HEK293 (cell line): ENCODE measurements around the gene ASCL5.

Experiments
- CTCF ChIA-PET: fragments of 350-600 bp; formaldehyde crosslinking; extraction: SDS; loops from one replicate; lab custom pipeline; 2021; ENCODE audit warnings: antibody characterized with exemption; lab: Yijun Ruan, JAX
- POLR2A ChIA-PET: fragments of 300-600 bp; formaldehyde crosslinking; extraction: SDS; loops from one replicate; lab custom pipeline; 2020; ENCODE audit warnings: antibody characterized with exemption, inconsistent platforms; lab: Yijun Ruan, JAX
- H3K27ac ChIP-seq: fragments of 200-500 bp; sonication (Bioruptor generic); 2 replicates; pipeline ENCODE4 v1.5.1; 2014; ENCODE audit warnings: low read depth, low read length, control low read depth, inconsistent platforms; ENCODE audit errors: extremely low read depth
- H3K36me3 ChIP-seq, 2 experiments: fragments of 200-500 bp in 1 of 2; sonication (Bioruptor generic) in 1 of 2; 1 replicate in 1 of 2; 2 replicates in 1 of 2; pipeline ENCODE4 v1.5.1; 2014 to 2017; ENCODE audit warnings: inconsistent platforms in 2 of 2, low read length in 2 of 2; ENCODE audit not compliant: control insufficient read depth in 2 of 2, insufficient read depth in 1 of 2
- H3K4me1 ChIP-seq: fragments of 200-500 bp; sonication (Bioruptor generic); 2 replicates; pipeline ENCODE4 v1.5.1; 2014; ENCODE audit warnings: mild to moderate bottlenecking, low read length, inconsistent platforms; ENCODE audit not compliant: control insufficient read depth, insufficient read depth
- H3K4me3 ChIP-seq: 2 replicates; pipeline ENCODE4 v1.5.1; 2011; ENCODE audit warnings: low read depth, mild to moderate bottlenecking, control low read depth, low read length, moderate library complexity
- H3K9me3 ChIP-seq: fragments of 200-500 bp; sonication (Bioruptor generic); 2 replicates; pipeline ENCODE4 v1.5.1; 2014; ENCODE audit warnings: low read depth, low read length, inconsistent platforms; ENCODE audit not compliant: control insufficient read depth, insufficient read depth
- GLIS1 ChIP-seq: fragments of 450-650 bp; formaldehyde crosslinking; IDR thresholded peaks from 2 replicates; pipeline ENCODE4 v1.5.1; 2016; ENCODE audit warnings: missing biosample characterization, missing genetic modification characterization
- HOXA7 ChIP-seq: sonication (generic); formaldehyde crosslinking; IDR thresholded peaks from 2 replicates; pipeline ENCODE4 v1.8.1; 2022; ENCODE audit warnings: missing genetic modification reagents, borderline replicate concordance
- KLF1 ChIP-seq: fragments of 450-650 bp; formaldehyde crosslinking; IDR thresholded peaks from 2 replicates; pipeline ENCODE4 v1.5.1; 2016; ENCODE audit warnings: missing biosample characterization, missing genetic modification characterization
- PRDM1 ChIP-seq: fragments of 450-650 bp; formaldehyde crosslinking; IDR thresholded peaks from 2 replicates; pipeline ENCODE4; 2016; ENCODE audit warnings: missing biosample characterization, missing genetic modification characterization
- SCRT2 ChIP-seq: fragments of 450-650 bp; formaldehyde crosslinking; IDR thresholded peaks from 2 replicates; pipeline ENCODE4 v1.5.1; 2016; ENCODE audit warnings: missing biosample characterization, missing genetic modification characterization
- SETDB1 ChIP-seq: IDR thresholded peaks from one replicate; pipeline ENCODE4 v1.6.1; 2017; ENCODE audit warnings: mild to moderate bottlenecking, low read length, moderate library complexity, mixed read lengths; ENCODE audit not compliant: insufficient read length
- SP3 ChIP-seq: fragments of 450-650 bp; formaldehyde crosslinking; IDR thresholded peaks from 2 replicates; pipeline ENCODE4 v1.5.1; 2016; ENCODE audit warnings: missing biosample characterization, missing genetic modification characterization
- WT1 ChIP-seq: fragments of 450-650 bp; formaldehyde crosslinking; IDR thresholded peaks from 2 replicates; pipeline ENCODE4 v1.5.1; 2016; ENCODE audit warnings: missing biosample characterization, missing genetic modification characterization
- ZBTB17 ChIP-seq: fragments of 450-650 bp; formaldehyde crosslinking; IDR thresholded peaks from 2 replicates; pipeline ENCODE4 v1.5.1; 2016; ENCODE audit warnings: missing biosample characterization, missing genetic modification characterization
- ZIC2 ChIP-seq: fragments of 450-650 bp; formaldehyde crosslinking; IDR thresholded peaks from 2 replicates; pipeline ENCODE4 v1.5.1; 2016; ENCODE audit warnings: missing biosample characterization, missing genetic modification characterization
- ZNF423 ChIP-seq: fragments of 450-650 bp; formaldehyde crosslinking; IDR thresholded peaks from 2 replicates; pipeline ENCODE4 v1.5.1; 2016; ENCODE audit warnings: missing biosample characterization, missing genetic modification characterization
- ZNF600 ChIP-seq: fragments of 450-650 bp; formaldehyde crosslinking; IDR thresholded peaks from 2 replicates; pipeline ENCODE4 v1.5.1; 2016; ENCODE audit warnings: missing biosample characterization, missing genetic modification characterization
- ZNF623 ChIP-seq: fragments of 450-650 bp; formaldehyde crosslinking; IDR thresholded peaks from 2 replicates; pipeline ENCODE4 v1.5.1; 2016; ENCODE audit warnings: missing biosample characterization, missing genetic modification characterization
- ZNF670 ChIP-seq: fragments of 450-650 bp; formaldehyde crosslinking; IDR thresholded peaks from 2 replicates; pipeline ENCODE4 v1.5.1; 2016; ENCODE audit warnings: missing biosample characterization, missing genetic modification characterization, low read depth
- TF ChIP-seq, protein P1 (sequence below): fragments of 450-650 bp; formaldehyde crosslinking; IDR thresholded peaks from 2 replicates; pipeline ENCODE4 v1.5.1; 2016; ENCODE audit warnings: missing biosample characterization, missing genetic modification characterization
- TF ChIP-seq, protein P2 (sequence below): fragments of 450-650 bp; formaldehyde crosslinking; IDR thresholded peaks from 2 replicates; pipeline ENCODE4 v1.5.1; 2016; ENCODE audit warnings: missing biosample characterization, missing genetic modification characterization
- TF ChIP-seq, protein P3 (sequence below): fragments of 450-650 bp; formaldehyde crosslinking; IDR thresholded peaks from 2 replicates; pipeline ENCODE4 v1.5.1; 2016; ENCODE audit warnings: missing biosample characterization, missing genetic modification characterization
- TF ChIP-seq, protein P4 (sequence below): fragments of 450-650 bp; formaldehyde crosslinking; IDR thresholded peaks from 2 replicates; pipeline ENCODE4 v1.5.1; 2016; ENCODE audit warnings: missing biosample characterization, missing genetic modification characterization
- TF ChIP-seq, protein P5 (sequence below): fragments of 450-650 bp; formaldehyde crosslinking; IDR thresholded peaks from 2 replicates; pipeline ENCODE4 v1.5.1; 2016; ENCODE audit warnings: missing biosample characterization, missing genetic modification characterization
- TF ChIP-seq, protein P6 (sequence below): fragments of 450-650 bp; IDR thresholded peaks from 2 replicates; pipeline ENCODE4 v1.5.1; 2018; ENCODE audit warnings: missing biosample characterization, missing genetic modification characterization

ASCL5 gene, protein sequence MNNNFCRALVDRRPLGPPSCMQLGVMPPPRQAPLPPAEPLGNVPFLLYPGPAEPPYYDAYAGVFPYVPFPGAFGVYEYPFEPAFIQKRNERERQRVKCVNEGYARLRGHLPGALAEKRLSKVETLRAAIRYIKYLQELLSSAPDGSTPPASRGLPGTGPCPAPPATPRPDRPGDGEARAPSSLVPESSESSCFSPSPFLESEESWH

DNA sequence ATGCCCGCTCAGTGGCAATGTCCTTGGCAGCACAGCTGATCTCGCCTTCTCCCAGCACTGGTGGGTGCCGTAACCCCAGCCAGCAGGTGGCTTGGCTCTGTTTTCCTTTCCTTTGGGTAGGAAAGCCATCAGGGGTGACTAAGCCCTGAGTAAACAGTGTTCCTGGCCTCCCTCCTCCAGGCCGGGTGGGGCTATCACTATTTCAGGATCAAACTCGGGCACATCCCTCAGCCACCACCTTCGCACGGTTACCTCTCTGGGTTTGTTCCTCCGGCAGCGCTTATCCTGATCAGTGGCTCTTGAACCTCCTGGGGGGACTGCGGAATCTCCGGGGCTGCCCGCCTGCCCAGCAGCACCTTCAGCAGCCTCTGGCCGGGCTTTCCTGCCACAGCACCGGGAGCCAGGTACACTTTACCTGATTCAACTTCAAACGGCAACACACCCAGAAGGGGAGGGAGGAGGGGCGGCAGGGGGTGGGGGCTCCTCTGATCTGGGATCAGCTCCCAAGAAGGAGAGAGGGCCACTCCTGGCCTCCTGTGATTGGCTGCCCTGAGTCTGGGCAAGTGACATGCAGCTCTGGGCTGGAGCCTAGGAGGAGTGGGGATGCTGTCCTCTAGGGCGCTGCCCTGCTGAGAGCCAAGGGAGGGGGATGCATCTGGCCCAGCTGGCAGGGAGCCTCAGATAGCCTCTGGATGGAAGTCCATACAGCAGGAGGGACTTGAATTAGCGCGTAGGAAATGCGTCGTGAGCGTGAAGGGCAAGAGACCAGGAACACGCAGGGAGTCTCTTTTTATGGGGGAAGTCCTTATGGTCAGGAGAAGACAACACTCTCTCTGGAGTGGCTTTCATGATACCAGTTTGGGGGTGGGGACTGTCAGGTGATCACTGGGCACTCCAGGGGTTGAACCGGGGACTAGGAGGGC, at the start of gene ASCL5:
Gene ASCL5 (minus strand): TSS at position 353 of the 923 bp plus-strand sequence. CDS start 11,812 bp downstream, outside the sequence.
- H3K4me3 ChIP-seq = no peak within 1 kb of the TSS
- ChIA-PET POLR2A (interaction anchor here (1.6 kb wide), 1 partner anchor 111 kb away, joined by 3 read pairs; no protein-coding TSS in a partner anchor), CTCF (interaction anchor here (0.6 to 4.6 kb wide), 6 partner anchors 8 to 96 kb away, joined by 3 to 22 read pairs (median 4); no protein-coding TSS in a partner anchor)
- TF ChIP-seq ZIC2 (peak; percentile 96), ZNF600 (tag by site-specific recombination) (peak; percentile 94), SCRT2 (tag by site-specific recombination) (peak; percentile 72), ZNF623 (0 out of 2 replicates have a peak, but pooled peaks have one; percentile 8), HOXA7 (CRISPR knock-in tag) (no peak), ZNF670 (tag by site-specific recombination) (no peak), SP3 (tag by site-specific recombination) (0 out of 2 replicates have a peak, but pooled peaks have one; percentile 17), WT1 (tag by site-specific recombination) (peak; percentile 78), ZBTB17 (tag by site-specific recombination) (peak; percentile 70), GLIS1 (tag by site-specific recombination) (peak; percentile 42), KLF1 (tag by site-specific recombination) (peak; percentile 15; the same call in 1 of the 2 replicates), ZNF423 (tag by site-specific recombination) (peak; percentile 46; the same call in 1 of the 2 replicates), PRDM1 (0 out of 2 replicates have a peak, but pooled peaks have one; percentile 29), SETDB1 (no peak)
- TF ChIP-seq, protein P1, sequence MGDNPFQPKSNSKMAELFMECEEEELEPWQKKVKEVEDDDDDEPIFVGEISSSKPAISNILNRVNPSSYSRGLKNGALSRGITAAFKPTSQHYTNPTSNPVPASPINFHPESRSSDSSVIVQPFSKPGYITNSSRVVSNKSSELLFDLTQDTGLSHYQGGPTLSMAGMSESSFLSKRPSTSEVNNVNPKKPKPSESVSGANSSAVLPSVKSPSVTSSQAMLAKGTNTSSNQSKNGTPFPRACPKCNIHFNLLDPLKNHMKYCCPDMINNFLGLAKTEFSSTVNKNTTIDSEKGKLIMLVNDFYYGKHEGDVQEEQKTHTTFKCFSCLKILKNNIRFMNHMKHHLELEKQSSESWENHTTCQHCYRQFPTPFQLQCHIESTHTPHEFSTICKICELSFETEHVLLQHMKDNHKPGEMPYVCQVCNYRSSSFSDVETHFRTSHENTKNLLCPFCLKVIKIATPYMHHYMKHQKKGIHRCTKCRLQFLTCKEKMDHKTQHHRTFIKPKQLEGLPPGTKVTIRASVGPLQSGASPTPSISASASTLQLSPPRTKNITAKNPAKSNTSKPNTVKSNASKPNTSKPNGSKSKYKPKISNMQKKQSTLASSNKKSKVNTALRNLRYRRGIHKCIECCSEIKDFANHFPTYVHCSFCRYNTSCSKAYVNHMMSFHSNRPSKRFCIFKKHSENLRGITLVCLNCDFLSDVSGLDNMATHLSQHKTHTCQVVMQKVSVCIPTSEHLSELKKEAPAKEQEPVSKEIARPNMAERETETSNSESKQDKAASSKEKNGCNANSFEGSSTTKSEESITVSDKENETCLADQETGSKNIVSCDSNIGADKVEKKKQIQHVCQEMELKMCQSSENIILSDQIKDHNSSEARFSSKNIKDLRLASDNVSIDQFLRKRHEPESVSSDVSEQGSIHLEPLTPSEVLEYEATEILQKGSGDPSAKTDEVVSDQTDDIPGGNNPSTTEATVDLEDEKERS = no peak
- TF ChIP-seq, protein P2, sequence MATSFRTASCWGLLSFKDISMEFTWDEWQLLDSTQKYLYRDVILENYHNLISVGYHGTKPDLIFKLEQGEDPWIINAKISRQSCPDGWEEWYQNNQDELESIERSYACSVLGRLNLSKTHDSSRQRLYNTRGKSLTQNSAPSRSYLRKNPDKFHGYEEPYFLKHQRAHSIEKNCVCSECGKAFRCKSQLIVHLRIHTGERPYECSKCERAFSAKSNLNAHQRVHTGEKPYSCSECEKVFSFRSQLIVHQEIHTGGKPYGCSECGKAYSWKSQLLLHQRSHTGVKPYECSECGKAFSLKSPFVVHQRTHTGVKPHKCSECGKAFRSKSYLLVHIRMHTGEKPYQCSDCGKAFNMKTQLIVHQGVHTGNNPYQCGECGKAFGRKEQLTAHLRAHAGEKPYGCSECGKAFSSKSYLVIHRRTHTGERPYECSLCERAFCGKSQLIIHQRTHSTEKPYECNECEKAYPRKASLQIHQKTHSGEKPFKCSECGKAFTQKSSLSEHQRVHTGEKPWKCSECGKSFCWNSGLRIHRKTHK (tag by site-specific recombination) = no peak
- TF ChIP-seq, protein P3, sequence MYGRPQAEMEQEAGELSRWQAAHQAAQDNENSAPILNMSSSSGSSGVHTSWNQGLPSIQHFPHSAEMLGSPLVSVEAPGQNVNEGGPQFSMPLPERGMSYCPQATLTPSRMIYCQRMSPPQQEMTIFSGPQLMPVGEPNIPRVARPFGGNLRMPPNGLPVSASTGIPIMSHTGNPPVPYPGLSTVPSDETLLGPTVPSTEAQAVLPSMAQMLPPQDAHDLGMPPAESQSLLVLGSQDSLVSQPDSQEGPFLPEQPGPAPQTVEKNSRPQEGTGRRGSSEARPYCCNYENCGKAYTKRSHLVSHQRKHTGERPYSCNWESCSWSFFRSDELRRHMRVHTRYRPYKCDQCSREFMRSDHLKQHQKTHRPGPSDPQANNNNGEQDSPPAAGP = peak; percentile 76
- TF ChIP-seq, protein P4, sequence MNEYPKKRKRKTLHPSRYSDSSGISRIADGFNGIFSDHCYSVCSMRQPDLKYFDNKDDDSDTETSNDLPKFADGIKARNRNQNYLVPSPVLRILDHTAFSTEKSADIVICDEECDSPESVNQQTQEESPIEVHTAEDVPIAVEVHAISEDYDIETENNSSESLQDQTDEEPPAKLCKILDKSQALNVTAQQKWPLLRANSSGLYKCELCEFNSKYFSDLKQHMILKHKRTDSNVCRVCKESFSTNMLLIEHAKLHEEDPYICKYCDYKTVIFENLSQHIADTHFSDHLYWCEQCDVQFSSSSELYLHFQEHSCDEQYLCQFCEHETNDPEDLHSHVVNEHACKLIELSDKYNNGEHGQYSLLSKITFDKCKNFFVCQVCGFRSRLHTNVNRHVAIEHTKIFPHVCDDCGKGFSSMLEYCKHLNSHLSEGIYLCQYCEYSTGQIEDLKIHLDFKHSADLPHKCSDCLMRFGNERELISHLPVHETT = no peak
- TF ChIP-seq, protein P5, sequence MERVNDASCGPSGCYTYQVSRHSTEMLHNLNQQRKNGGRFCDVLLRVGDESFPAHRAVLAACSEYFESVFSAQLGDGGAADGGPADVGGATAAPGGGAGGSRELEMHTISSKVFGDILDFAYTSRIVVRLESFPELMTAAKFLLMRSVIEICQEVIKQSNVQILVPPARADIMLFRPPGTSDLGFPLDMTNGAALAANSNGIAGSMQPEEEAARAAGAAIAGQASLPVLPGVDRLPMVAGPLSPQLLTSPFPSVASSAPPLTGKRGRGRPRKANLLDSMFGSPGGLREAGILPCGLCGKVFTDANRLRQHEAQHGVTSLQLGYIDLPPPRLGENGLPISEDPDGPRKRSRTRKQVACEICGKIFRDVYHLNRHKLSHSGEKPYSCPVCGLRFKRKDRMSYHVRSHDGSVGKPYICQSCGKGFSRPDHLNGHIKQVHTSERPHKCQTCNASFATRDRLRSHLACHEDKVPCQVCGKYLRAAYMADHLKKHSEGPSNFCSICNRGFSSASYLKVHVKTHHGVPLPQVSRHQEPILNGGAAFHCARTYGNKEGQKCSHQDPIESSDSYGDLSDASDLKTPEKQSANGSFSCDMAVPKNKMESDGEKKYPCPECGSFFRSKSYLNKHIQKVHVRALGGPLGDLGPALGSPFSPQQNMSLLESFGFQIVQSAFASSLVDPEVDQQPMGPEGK (tag by site-specific recombination) = peak; percentile 61
- TF ChIP-seq, protein P6, sequence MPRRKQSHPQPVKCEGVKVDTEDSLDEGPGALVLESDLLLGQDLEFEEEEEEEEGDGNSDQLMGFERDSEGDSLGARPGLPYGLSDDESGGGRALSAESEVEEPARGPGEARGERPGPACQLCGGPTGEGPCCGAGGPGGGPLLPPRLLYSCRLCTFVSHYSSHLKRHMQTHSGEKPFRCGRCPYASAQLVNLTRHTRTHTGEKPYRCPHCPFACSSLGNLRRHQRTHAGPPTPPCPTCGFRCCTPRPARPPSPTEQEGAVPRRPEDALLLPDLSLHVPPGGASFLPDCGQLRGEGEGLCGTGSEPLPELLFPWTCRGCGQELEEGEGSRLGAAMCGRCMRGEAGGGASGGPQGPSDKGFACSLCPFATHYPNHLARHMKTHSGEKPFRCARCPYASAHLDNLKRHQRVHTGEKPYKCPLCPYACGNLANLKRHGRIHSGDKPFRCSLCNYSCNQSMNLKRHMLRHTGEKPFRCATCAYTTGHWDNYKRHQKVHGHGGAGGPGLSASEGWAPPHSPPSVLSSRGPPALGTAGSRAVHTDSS (tag by site-specific recombination) = no peak
- H3K9me3 ChIP-seq = no peaks in the 10 kb centered on the region
- peaks cover 4% of the 10 kb centered on the region; the same call in 1 of the 2 replicates for H3K4me1 ChIP-seq
- H3K27ac ChIP-seq = no peak within 1 kb of the TSS
- H3K36me3 ChIP-seq = no peaks in the 10 kb centered on the region
